GM21390 (cell line): Measurements from ENCODE around the gene MOK.

Experiments
- ATAC-seq: cut with Tn5 transposase; IDR thresholded peaks from one replicate; pipeline ENCODE4 v1.9.1; 2021; ENCODE audit not compliant: unreplicated experiment

Gene MOK

DNA sequence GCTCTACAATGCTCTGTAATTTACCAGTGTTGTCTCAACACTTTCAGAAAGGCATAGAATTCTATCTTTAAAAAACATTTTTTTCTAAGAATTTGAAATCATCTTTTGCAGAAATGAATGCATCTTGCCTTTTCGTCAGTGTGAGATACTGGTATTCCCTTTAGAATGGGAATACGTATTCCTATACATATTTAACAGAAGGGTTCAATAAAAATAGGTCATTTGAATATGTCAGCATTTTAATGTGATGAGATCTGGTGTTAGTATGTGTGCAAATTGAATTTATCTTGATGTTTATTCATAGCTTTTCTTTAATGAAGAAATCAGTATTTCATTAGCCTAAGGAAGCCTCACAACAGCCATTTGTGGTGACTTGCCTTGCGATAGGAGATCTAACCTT is 121.1 kb downstream of the MOK start:
- no peak for ATAC-seq

DNA sequence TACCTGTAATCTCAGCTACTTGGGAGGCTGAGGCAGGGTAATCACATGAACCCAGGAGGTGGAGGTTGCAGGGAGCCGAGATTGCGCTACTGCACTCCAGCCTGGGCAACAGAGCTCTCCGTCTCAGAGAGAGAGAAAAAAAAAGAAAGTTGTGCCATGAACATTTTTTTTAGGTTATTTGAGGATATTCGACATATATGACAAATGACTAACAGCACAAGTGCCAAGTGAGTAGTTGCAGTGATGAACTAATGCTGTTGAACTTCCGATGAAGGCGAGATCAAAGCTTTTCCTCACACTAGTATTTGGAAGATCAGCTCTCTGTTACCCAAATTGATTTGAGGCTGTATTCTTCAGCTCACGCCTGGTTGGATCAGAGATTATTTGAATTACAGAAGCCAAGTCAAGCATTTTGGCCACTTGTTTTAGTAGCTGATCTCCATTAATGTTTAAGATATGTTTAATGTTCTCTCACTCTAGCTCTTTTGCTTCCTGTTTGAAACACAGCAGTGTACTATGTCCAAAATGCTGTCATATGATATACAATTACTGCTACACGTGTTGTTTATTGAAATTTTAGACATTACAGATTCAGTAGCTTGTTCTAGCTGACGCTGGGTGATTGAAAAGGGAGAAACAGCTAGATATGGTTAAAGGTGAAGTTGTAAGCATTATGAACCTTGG is 121.9 kb downstream of the MOK start:
- no peak for ATAC-seq

DNA sequence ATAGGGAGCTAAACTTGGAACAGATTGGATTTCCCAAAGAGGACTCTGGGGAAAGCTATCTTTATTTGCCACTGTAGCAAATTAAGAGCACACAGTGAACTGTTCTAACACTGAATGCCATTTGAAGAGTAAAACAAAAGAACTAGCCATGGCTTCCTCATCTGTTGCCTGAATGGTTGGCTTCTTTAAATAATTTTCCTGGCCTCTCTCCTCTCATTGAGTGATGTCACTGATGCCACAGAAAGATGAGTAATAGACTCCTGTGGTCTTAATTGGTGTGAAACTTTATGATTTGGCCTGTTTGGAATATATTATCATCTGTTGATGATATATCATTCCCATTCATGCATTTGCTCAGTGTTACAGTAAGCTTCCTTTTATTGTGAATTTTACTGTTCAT is 122.8 kb downstream of the MOK start:
- no peak for ATAC-seq

DNA sequence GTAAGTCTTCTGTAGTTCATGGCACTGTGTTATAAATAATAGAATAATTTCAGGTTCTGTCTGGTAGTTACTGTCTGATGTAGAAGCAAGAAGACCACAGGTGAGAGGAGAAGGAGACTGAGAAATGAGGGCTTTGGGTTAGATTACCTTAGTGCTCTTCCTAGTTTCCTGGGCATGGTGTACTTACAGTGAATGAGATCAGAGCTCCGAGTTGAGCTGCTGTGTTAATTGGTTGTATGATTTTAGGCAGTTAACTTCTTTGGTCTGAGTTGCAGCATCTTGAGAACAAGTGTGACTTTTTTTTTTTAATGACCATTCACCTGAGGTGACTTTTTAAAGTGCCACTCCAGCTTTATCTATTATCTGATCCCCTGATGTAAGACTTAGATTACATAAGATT is 123.8 kb downstream of the MOK start:
- no peak for ATAC-seq

DNA sequence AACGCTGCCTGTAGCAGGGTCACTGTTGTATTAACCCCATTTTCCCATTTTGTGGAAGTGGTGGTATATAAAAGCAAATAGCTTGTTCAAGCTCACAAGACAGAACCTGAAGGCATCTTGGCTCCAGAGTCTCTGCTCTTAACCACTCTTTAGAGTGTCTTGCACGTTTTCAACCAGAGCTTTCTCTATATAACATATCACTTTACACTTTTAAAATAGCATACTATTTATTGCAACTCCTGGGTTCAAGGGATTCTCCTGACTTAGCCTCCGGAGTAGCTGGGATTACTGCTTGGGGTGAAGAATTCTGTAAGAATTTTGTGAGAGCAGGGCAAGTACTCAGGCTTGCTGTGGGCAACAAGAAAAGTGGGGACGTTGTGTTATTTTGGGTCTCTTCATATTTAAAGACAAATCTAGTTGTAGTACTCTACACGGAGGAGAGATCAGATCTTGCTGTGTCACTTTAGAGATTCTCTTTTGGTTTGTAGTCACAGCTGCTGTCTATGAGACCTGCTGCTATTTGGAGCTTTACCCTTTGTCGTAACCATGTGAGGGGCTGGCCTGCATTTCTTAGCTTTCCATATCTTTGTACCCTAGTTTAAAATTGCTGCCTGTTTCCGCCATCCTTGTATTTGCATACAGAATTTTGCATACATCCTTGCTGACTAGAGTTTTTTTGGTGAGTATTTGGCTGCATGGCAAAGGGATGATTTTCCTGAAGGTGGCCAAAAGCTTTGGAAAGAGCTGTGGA is 124.5 kb downstream of the MOK start:
- no peak for ATAC-seq
